GM12865 (cell line): ENCODE measurements around the gene SPTLC2.

Experiments used
- DNase-seq: peaks from one replicate; pipeline ENCODE4 v3.0.0; 2010; ENCODE audit warnings: low read depth
- H3K4me3 ChIP-seq: 2 replicates; pipeline ENCODE4 v1.5.1; 2011; ENCODE audit warnings: mild to moderate bottlenecking, low read depth, low read length, control low read depth
- TF ChIP-seq, protein P1 (sequence below): IDR thresholded peaks from 2 replicates; pipeline ENCODE4 v1.5.1; 2011; ENCODE audit warnings: low read length, control low read depth, low read depth, inconsistent platforms; ENCODE audit not compliant: insufficient read depth; ENCODE audit errors: missing control alignments

Gene SPTLC2

DNA sequence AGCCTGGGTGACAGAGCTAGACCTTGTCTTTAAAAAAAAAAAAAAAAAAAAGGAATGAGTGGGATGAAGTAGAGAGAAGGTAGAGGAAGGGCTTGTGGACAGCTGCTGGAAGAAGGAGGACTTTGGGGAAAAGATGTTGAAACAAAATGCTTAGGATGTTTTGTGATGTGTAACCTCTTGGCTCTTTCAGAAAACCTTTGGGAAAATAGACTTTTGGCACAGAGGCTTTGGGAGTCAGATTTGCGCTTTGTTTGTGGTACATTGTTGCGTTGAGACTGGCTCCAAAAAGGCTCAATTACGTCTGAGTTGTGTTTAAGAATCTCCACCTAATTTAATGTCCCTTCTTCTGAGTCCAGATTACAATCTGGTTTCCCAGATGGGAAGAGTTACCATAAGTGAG, 32.9 kb upstream of the SPTLC2 start:
- TF ChIP-seq, protein P1, sequence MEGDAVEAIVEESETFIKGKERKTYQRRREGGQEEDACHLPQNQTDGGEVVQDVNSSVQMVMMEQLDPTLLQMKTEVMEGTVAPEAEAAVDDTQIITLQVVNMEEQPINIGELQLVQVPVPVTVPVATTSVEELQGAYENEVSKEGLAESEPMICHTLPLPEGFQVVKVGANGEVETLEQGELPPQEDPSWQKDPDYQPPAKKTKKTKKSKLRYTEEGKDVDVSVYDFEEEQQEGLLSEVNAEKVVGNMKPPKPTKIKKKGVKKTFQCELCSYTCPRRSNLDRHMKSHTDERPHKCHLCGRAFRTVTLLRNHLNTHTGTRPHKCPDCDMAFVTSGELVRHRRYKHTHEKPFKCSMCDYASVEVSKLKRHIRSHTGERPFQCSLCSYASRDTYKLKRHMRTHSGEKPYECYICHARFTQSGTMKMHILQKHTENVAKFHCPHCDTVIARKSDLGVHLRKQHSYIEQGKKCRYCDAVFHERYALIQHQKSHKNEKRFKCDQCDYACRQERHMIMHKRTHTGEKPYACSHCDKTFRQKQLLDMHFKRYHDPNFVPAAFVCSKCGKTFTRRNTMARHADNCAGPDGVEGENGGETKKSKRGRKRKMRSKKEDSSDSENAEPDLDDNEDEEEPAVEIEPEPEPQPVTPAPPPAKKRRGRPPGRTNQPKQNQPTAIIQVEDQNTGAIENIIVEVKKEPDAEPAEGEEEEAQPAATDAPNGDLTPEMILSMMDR, result no peak
- DNase-seq, result no peak
- H3K4me3 ChIP-seq, result no peak overlapping the region

DNA sequence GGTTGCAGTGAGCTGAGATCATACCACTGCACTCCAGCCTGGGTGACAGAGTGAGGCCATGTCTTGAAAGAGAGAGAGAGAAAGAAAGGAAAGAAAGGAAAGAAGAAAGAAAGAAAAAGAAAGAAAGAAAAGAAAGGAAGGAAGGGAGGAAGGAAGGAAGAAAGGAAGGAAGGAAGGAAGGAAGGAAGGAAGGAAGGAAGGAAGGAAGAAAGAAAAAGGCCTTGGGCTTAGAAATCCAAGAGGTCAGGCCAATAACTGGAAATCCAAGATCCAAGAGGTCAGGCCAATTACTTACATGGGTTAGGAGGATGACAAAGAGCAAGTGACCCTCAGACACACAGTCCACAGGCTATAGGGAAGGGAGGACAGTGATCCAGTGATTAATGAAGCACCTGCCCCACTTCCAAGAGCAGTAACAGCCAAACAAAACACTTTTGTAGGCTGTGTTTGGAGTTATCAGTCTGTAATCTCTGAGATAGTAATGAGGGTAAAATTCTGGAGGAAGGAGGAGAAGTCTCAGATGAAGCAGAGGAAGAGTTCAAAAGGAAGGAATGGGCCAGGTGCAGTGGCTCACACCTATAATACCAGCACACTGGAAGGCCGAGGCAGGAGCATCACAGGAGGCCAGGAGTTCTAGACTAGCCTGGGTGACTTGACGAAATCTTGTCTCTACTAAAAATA, 32.2 kb upstream of the SPTLC2 start:
- DNase-seq, result no peak
- TF ChIP-seq, protein P1, result no peak
- no peak overlapping the region for H3K4me3 ChIP-seq

DNA sequence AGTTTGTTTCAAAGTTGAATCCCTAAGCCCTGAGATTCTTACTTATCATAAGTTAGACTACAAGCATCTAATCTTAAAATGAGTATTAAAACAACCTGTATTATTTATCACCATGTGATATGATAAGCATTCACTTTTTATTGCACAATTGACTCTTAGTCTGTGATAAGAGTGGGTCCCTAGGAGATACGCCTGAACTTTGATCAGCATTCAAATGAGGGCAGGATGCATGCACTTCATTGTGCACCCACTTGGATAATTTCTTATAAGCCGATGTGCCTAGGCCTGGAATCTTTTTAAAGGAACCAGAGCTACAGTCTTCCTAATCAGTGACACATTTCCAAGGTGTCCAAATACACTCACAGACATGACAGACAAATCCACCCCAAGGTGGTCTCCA, 31.4 kb upstream of the SPTLC2 start:
- TF ChIP-seq, protein P1, result no peak

DNA sequence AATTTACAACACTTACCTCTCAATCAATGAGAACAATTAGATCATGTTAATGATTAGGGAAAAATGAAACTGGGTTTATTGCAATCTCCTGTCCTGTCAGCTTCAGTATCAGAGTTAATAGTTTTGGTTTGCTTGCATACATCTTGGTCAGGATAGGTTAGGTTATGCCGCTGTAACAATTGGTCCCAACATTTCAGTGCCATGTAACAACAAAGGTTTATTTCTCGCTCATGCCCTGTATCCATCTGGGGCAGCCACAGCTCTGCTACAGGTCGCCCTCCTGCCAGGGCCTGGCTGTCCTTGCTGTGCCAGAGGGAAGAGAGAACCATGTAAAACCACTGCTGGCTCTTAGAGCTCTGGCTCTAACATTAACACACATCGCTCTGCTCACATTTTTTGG, 30.5 kb upstream of the SPTLC2 start:
- TF ChIP-seq, protein P1, result no peak
- no peak for DNase-seq
- no peak overlapping the region for H3K4me3 ChIP-seq

More for the DNA sequence above, 31.4 kb upstream of the SPTLC2 start:
- no peak for DNase-seq
- H3K4me3 ChIP-seq, result no peak overlapping the region

DNA sequence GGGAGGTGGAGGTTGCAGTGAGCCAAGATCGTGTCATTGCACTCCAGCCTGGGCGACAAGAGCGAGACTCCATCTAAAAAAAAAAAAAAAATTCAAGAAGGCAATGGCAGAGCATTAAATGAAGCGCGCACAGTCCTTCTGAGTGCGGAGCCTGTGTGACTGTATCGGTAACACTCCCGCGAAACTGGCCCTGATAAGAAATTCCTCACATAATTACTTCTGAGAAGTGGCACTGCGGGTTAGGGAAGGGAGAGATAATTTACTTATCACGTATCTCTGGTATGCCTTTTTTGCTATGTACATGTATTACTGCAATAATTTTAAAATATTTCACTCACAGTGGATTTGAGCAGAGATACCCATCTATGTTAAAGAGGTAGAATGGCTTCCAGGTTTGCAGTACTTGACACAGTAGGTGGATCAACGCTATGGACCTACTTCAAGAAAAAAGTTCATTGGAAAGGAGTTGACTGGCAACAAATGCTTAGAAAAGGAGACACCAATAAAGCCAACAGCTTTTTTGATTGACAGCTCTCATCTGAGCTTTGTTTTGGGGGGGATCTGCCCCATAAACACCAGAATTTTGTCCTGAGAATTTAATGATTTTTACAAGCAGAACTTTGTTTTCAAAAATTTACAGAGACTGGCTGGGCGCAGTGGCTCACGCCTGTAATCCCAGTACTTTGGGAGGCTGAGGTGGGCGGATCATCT, 29.2 kb upstream of the SPTLC2 start:
- DNase-seq, result no peak
- TF ChIP-seq, protein P1, result no peak
- H3K4me3 ChIP-seq, result no peak overlapping the region

DNA sequence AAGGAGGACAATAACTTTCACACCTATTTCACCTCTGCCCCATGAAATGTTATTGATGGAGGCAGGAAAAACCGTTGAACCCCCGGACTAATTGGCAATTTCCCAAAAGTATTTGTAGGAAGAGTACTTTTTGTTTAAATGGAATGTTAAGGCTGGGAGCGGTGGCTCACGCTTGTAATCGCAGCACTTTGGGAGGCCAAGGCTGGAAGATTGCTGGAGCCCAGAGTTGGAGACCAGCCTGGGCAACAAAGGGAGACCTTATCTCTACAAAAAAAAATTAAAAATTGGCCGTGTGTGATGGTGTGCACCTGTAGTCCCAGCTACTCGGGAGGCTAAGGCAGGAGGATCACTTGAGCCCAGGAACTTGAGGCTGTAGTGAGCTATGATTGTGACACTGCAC, 26.0 kb upstream of the SPTLC2 start:
- no peak for DNase-seq
- TF ChIP-seq, protein P1, result no peak
- H3K4me3 ChIP-seq, result peak overlapping the region; percentile 79
